ENCODE data around the gene LRRC45. TPM values are rescaled to one million over a fixed set of nuclear protein-coding genes. Genes with fewer than 3 reads are reported as not detected.

Gene LRRC45
- total RNA-seq, 5 donors from 2014 or later (not counting 1 experiment from before 2014, with no cell fraction given): 13.3 to 28.5 (median 22.3) TPM

DNA sequence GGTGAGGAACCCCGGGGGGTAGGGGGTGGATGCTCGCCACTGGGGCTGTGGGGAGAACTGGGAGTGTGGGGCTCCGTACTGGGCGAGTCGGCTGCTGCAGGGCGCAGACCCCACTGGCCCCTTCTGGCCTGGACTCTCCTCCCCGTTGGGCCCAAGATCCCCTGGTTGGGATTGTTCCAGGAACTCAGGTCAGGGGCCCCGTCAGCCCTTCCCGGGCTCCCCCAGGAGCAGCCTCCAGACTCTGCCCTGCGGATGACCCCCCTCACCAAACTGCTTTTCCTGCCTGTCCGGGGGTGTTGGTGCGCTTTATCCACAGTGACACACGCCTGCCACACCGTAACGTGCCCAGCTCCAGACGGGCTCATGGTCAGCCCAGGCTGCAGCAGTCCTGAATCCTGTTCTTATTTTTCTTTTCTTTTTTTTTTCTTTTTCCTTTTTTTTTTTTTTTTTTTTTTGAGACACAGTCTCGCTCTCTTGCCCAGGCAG is 21.5 kb upstream of the LRRC45 start:
- POLR2A ChIA-PET: no interaction called here
- no peaks in the 10 kb centered on the region for H3K9me3 Mint-ChIP-seq

DNA sequence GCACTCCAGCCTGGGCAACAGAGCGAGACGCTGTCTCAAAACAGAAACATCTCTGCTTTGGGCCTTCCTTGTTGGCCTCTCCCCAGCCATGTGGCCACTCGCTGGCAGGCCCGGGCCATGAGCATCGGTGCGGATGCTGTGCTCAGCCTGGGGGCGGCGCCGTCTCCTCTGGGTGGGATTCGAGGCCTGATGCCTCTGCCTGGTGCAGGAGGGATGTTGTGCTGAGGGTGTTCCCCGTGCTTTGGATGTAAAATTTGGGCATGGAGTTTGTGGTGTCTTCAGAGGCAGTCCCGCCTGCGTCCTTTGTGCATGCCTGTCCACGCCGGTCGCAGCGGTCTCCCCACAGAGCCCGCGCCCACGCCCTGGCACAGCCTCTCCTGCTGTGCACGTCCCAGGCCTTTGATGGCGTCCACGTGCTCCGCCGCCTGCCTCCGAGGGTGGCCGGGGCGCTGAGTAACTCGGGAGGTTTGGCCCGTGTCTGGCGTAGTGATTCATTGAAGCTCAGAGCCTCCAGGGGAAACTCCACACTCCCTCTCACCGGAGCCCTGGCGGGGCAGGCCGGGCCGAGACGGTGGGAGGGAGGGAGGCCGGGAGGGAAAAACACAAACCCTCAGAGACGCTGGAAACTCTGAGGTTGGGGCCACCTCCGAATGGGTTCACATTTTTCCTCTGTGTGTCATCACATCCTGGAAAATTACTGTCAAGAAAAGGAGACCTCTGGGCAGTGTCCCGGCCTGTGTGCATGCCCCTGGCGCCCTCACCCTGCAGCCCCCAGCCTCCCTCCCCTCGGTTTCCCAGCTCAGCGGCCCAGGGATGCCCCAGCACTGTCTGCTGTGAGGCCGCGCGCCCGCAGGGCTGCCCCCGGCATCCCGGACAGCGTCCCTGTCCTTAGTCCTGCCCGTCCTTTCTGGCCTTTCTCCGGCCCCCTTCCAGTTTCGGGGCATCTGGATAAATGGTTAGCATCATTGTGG is 19.4 kb upstream of the LRRC45 start:
- H3K27ac Mint-ChIP-seq: no peak overlapping the region
- H3K9me3 ChIP-seq: no peaks in the 10 kb centered on the region
- no peaks in the 10 kb centered on the region for H3K36me3 ChIP-seq (ENCODE audit: control insufficient read depth in 2 of 2, extremely low read depth in 1 of 2, insufficient read depth in 1 of 2, low read length in 1 of 2)
- ATAC-seq (replicated peaks in 1 of 4) (no peak), DNase-seq (no peak)
- H3K4me3 Mint-ChIP-seq: no peak overlapping the region
- H3K27ac ChIP-seq (ENCODE audit: low read length): no peak overlapping the region
- ChIA-PET CTCF (no interaction called here), POLR2A (no interaction called here)
- no peaks in the 10 kb centered on the region for H3K9me3 Mint-ChIP-seq
- H3K4me1 ChIP-seq (ENCODE audit: control insufficient read depth in 1 of 2, extremely low read depth in 1 of 2, insufficient read depth in 2 of 2, low read length in 2 of 2): no peaks in the 10 kb centered on the region
- no peaks in the 10 kb centered on the region for H3K27me3 Mint-ChIP-seq
- no peaks in the 10 kb centered on the region for H3K27me3 ChIP-seq (replicated peaks in 1 of 2; ENCODE audit: control insufficient read depth in 2 of 2, extremely low read depth in 1 of 2, insufficient read depth in 2 of 2, low read length in 1 of 2)
- H3K36me3 Mint-ChIP-seq: no peaks in the 10 kb centered on the region
- WGBS (ENCODE audit: insufficient coverage): 84% methylated on average over 38 of the region's 53 CpGs
- no peak overlapping the region for H3K4me3 ChIP-seq (ENCODE audit: control insufficient read depth in 1 of 2, extremely low read depth in 1 of 2, low read length in 1 of 2)
- no peaks in the 10 kb centered on the region for H3K4me1 Mint-ChIP-seq

More for the DNA sequence above, 21.5 kb upstream of the LRRC45 start:
- no peak overlapping the region for H3K27ac ChIP-seq (ENCODE audit: low read length)
- Mint-ChIP-seq H3K27ac (no peak overlapping the region), H3K27me3 (no peaks in the 10 kb centered on the region), H3K4me3 (no peak overlapping the region), H3K4me1 (no peaks in the 10 kb centered on the region), H3K36me3 (peaks cover 3% of the 10 kb centered on the region)
- WGBS (ENCODE audit: insufficient coverage): 94% methylated on average over 14 of the region's 17 CpGs
- no peaks in the 10 kb centered on the region for H3K27me3 ChIP-seq (replicated peaks in 1 of 2; ENCODE audit: control insufficient read depth in 2 of 2, extremely low read depth in 1 of 2, insufficient read depth in 2 of 2, low read length in 1 of 2)
- no peak overlapping the region for H3K4me3 ChIP-seq (ENCODE audit: control insufficient read depth in 1 of 2, extremely low read depth in 1 of 2, low read length in 1 of 2)
- no peaks in the 10 kb centered on the region for H3K4me1 ChIP-seq (ENCODE audit: control insufficient read depth in 1 of 2, extremely low read depth in 1 of 2, insufficient read depth in 2 of 2, low read length in 2 of 2)
- CTCF ChIA-PET: interaction anchor here in 1 of 2 donors (0.7 kb wide), 1 partner anchor 1835 kb away, joined by 3 read pairs; no protein-coding TSS in a partner anchor
- no peak for DNase-seq
- no peaks in the 10 kb centered on the region for H3K9me3 ChIP-seq
- H3K36me3 ChIP-seq (ENCODE audit: control insufficient read depth in 2 of 2, extremely low read depth in 1 of 2, insufficient read depth in 1 of 2, low read length in 1 of 2): no peaks in the 10 kb centered on the region
- no peak for ATAC-seq (replicated peaks in 1 of 4)

DNA sequence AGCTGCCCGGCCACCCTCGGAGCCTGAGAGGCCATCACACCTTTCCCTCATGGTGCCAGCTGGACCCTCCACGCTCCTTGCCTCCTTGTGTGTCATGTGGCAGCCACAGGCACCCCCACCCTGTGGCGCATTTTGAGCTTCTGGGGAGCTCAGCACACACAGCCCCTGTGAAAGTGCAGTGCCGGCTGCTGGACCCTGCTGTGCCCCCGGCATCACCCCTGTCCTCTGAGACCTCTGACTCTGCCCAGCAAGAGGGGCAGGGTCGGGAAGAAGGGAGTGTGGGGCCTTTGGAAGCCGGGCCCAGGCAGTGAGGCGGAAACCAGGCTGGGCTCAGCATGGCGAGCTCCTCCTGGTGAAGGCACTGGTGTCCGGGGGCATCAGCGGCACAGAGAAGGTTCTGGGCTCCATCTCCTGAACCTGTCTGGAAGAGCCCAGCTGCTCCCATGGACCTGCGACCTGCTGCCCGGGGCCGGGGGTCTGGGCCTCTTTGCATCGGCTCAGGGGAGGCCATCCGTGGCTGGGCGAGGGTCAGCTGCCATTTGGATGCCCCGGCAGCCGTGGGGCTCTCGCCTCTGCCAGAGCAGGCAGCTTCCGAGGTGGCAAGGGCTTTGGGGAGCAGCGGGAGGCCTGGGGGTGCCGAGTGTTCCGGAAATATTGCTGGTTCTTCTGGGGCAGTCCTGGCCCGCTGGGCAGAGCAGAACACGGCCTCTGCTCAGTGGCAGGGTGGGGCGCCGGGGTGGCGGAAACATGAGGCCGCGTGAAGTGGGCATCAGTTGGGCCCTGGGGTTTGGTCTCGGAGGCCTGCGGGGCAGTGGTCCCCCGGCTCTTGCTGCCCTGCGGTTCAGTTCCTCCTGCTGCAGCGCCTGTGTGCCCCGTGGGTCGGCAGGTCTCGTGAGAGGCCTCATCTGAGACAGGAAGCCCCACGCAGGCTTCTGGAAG is 18.3 kb upstream of the LRRC45 start:
- Histone ChIP-seq H3K36me3 (ENCODE audit: control insufficient read depth in 2 of 2, extremely low read depth in 1 of 2, insufficient read depth in 1 of 2, low read length in 1 of 2) (no peaks in the 10 kb centered on the region), H3K27me3 (replicated peaks in 1 of 2; ENCODE audit: control insufficient read depth in 2 of 2, extremely low read depth in 1 of 2, insufficient read depth in 2 of 2, low read length in 1 of 2) (no peaks in the 10 kb centered on the region), H3K4me1 (ENCODE audit: control insufficient read depth in 1 of 2, extremely low read depth in 1 of 2, insufficient read depth in 2 of 2, low read length in 2 of 2) (no peaks in the 10 kb centered on the region), H3K9me3 (no peaks in the 10 kb centered on the region), H3K27ac (ENCODE audit: low read length) (no peak overlapping the region), H3K4me3 (ENCODE audit: control insufficient read depth in 1 of 2, extremely low read depth in 1 of 2, low read length in 1 of 2) (no peak overlapping the region)
- Mint-ChIP-seq H3K4me1 (no peaks in the 10 kb centered on the region), H3K27me3 (no peaks in the 10 kb centered on the region), H3K9me3 (no peaks in the 10 kb centered on the region), H3K4me3 (no peak overlapping the region), H3K36me3 (no peaks in the 10 kb centered on the region), H3K27ac (no peak overlapping the region)
- ChIA-PET POLR2A (no interaction called here), CTCF (no interaction called here)
- 86% methylated on average over 40 of the region's 41 CpGs for WGBS (ENCODE audit: insufficient coverage)
- DNase-seq: no peak
- no peak for ATAC-seq (replicated peaks in 1 of 4)

DNA sequence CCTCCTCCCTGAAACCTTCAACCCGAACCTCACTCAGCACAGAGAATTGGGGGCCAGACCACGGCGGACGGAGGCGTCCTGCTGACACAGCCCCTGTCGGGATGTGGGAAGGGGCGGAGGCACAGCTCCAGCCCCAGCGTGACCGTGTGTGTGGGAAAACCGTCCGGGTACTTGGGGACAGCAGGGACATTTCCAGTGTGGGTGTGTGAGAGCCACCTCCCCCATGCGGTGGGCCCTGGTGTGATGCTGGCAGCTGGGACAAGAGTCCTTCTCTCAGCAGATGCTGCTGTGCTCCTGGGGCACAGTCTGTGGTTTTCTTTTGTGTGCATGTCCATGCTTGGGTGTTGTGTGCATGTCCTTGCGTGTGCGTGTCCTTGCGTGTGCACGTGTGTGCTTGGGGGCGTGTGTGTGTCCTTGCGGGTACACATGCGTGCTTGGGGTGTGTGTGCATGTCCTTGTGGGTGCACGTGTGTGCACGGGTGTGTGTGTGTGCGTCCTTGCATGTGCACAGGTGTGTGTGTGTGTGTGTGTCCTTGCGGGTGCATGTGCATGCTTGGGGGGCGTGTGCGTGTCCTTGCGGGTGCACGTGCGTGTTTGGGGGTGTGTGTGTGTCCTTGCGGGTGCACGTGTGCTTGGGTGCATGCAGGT is 17.3 kb upstream of the LRRC45 start:
- H3K27ac Mint-ChIP-seq: no peak overlapping the region
- ATAC-seq (replicated peaks in 1 of 4) (no peak), DNase-seq (no peak)
- H3K4me3 ChIP-seq (ENCODE audit: control insufficient read depth in 1 of 2, extremely low read depth in 1 of 2, low read length in 1 of 2): no peak overlapping the region
- CTCF ChIA-PET: no interaction called here
- peaks cover 0 to 2% of the 10 kb centered on the region in 2 donors for H3K36me3 ChIP-seq (ENCODE audit: control insufficient read depth in 2 of 2, extremely low read depth in 1 of 2, insufficient read depth in 1 of 2, low read length in 1 of 2)
- H3K4me1 ChIP-seq (ENCODE audit: control insufficient read depth in 1 of 2, extremely low read depth in 1 of 2, insufficient read depth in 2 of 2, low read length in 2 of 2): no peaks in the 10 kb centered on the region
- POLR2A ChIA-PET: no interaction called here
- no peaks in the 10 kb centered on the region for H3K9me3 Mint-ChIP-seq
- 90% methylated on average over 23 of the region's 30 CpGs for WGBS (ENCODE audit: insufficient coverage)
- no peaks in the 10 kb centered on the region for H3K4me1 Mint-ChIP-seq
- no peak overlapping the region for H3K27ac ChIP-seq (ENCODE audit: low read length)
- H3K27me3 Mint-ChIP-seq: no peaks in the 10 kb centered on the region
- no peaks in the 10 kb centered on the region for H3K36me3 Mint-ChIP-seq
- H3K4me3 Mint-ChIP-seq: no peak overlapping the region
- H3K27me3 ChIP-seq (replicated peaks in 1 of 2; ENCODE audit: control insufficient read depth in 2 of 2, extremely low read depth in 1 of 2, insufficient read depth in 2 of 2, low read length in 1 of 2): no peaks in the 10 kb centered on the region
- no peaks in the 10 kb centered on the region for H3K9me3 ChIP-seq

DNA sequence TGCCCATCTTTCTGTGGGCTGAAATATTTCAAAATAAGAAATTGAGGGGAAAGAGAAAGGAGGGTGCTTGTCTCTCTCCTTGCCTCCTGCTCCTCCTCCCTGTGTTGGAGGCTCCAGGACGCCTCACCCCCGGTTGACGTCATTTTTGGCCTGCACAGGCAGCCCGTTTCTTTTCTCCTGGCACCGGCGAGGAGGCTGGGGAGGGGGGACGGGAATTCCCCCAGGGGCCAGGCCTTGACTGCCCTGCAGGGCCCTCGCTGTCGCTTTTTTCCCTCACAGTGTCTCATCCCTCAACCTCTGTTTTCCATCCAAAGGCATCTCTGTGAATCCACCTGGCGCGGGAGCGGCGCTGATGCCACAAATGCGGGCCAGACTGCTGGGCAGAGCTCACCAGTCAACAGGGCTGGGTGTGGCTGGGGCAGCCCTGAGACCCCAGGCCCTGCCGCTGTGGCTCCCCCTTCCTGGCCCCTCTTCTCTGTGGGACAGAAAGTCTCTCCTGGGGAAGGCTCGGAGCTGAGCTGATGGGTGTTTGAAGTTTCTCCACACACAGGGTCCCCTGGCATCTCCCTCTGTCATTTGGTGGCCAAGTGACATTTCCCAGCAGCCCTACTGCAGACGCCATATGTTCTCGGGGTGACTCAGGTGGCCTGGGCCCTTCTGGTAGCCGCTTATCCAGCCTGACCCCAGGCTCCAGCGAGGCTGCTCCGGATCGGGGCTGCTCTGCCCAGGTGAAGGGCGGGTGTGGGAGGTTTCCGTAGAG is 16.5 kb upstream of the LRRC45 start:
- no peak for DNase-seq
- Mint-ChIP-seq H3K27me3 (no peaks in the 10 kb centered on the region), H3K36me3 (no peaks in the 10 kb centered on the region), H3K4me3 (no peak overlapping the region), H3K9me3 (no peaks in the 10 kb centered on the region), H3K4me1 (no peaks in the 10 kb centered on the region), H3K27ac (no peak overlapping the region)
- 91% methylated on average over 17 of the region's 24 CpGs for WGBS (ENCODE audit: insufficient coverage)
- Histone ChIP-seq H3K36me3 (ENCODE audit: control insufficient read depth in 2 of 2, extremely low read depth in 1 of 2, insufficient read depth in 1 of 2, low read length in 1 of 2) (peaks cover 0 to 4% of the 10 kb centered on the region in 2 donors), H3K4me3 (ENCODE audit: control insufficient read depth in 1 of 2, extremely low read depth in 1 of 2, low read length in 1 of 2) (no peak overlapping the region), H3K4me1 (ENCODE audit: control insufficient read depth in 1 of 2, extremely low read depth in 1 of 2, insufficient read depth in 2 of 2, low read length in 2 of 2) (no peaks in the 10 kb centered on the region), H3K27ac (ENCODE audit: low read length) (no peak overlapping the region), H3K27me3 (replicated peaks in 1 of 2; ENCODE audit: control insufficient read depth in 2 of 2, extremely low read depth in 1 of 2, insufficient read depth in 2 of 2, low read length in 1 of 2) (no peaks in the 10 kb centered on the region), H3K9me3 (no peaks in the 10 kb centered on the region)
- CTCF ChIA-PET: no interaction called here
- POLR2A ChIA-PET: no interaction called here
- no peak for ATAC-seq (replicated peaks in 1 of 4)

DNA sequence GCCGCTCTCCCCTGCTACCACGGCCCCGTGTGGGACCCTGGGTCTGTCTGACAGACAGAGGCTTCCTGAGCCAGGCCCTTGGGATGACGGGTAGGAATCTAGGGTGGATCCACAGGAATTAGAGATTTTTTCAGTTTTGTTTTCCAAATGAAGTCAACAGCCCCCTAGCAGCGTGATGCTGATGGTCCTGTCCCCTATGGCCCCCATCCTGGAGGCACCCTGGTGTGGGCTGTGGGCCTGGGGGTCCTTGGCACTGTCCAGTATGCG is 15.9 kb upstream of the LRRC45 start:
- no peak overlapping the region for H3K4me3 Mint-ChIP-seq
- ATAC-seq (replicated peaks in 1 of 4): no peak
- CTCF ChIA-PET: no interaction called here
- Histone ChIP-seq H3K4me3 (ENCODE audit: control insufficient read depth in 1 of 2, extremely low read depth in 1 of 2, low read length in 1 of 2) (no peak overlapping the region), H3K4me1 (ENCODE audit: control insufficient read depth in 1 of 2, extremely low read depth in 1 of 2, insufficient read depth in 2 of 2, low read length in 2 of 2) (no peaks in the 10 kb centered on the region), H3K27ac (ENCODE audit: low read length) (no peak overlapping the region), H3K27me3 (replicated peaks in 1 of 2; ENCODE audit: control insufficient read depth in 2 of 2, extremely low read depth in 1 of 2, insufficient read depth in 2 of 2, low read length in 1 of 2) (no peaks in the 10 kb centered on the region), H3K9me3 (no peaks in the 10 kb centered on the region), H3K36me3 (ENCODE audit: control insufficient read depth in 2 of 2, extremely low read depth in 1 of 2, insufficient read depth in 1 of 2, low read length in 1 of 2) (peaks cover 0 to 4% of the 10 kb centered on the region in 2 donors)
- POLR2A ChIA-PET: no interaction called here
- no peaks in the 10 kb centered on the region for H3K27me3 Mint-ChIP-seq
- no peaks in the 10 kb centered on the region for H3K4me1 Mint-ChIP-seq
- H3K36me3 Mint-ChIP-seq: no peaks in the 10 kb centered on the region
- 89% methylated on average over 6 of the region's 6 CpGs for WGBS (ENCODE audit: insufficient coverage)
- H3K27ac Mint-ChIP-seq: no peak overlapping the region
- no peaks in the 10 kb centered on the region for H3K9me3 Mint-ChIP-seq
- DNase-seq: no peak
